Measurements from ENCODE around the gene RALGPS1. TPM values are rescaled to one million over a fixed set of nuclear protein-coding genes. Genes with fewer than 3 reads are reported as not detected.

RALGPS1 gene
- total and polyA plus RNA-seq, 8 donors = 5.8 to 12.7 (median 9.3) TPM

GRCh38 chr9:127200106-127200862 lies 285.7 kb downstream of the RALGPS1 start:
- FAIRE-seq = no peak

GRCh38 chr9:127201071-127201541 lies 286.5 kb downstream of the RALGPS1 start:
- intact Hi-C loops (cut with DNase I) = no loop called here
- no peaks in the 10 kb centered on the region for H3K4me1 ChIP-seq
- H3K27ac ChIP-seq = no peak overlapping the region
- H3K27me3 ChIP-seq = no peaks in the 10 kb centered on the region
- peak in 1 of 6 donors; percentile 33 for DNase-seq
- no peak overlapping the region for H3K4me3 ChIP-seq
- FAIRE-seq = no peak
- no peaks in the 10 kb centered on the region for H3K9me3 ChIP-seq
- H3K36me3 ChIP-seq = no peaks in the 10 kb centered on the region
- TF ChIP-seq, protein P1, sequence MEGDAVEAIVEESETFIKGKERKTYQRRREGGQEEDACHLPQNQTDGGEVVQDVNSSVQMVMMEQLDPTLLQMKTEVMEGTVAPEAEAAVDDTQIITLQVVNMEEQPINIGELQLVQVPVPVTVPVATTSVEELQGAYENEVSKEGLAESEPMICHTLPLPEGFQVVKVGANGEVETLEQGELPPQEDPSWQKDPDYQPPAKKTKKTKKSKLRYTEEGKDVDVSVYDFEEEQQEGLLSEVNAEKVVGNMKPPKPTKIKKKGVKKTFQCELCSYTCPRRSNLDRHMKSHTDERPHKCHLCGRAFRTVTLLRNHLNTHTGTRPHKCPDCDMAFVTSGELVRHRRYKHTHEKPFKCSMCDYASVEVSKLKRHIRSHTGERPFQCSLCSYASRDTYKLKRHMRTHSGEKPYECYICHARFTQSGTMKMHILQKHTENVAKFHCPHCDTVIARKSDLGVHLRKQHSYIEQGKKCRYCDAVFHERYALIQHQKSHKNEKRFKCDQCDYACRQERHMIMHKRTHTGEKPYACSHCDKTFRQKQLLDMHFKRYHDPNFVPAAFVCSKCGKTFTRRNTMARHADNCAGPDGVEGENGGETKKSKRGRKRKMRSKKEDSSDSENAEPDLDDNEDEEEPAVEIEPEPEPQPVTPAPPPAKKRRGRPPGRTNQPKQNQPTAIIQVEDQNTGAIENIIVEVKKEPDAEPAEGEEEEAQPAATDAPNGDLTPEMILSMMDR (IDR thresholded peaks at IDR 0.05) = no peak
- no peak for ATAC-seq
- WGBS, 2 donors = 94 to 97% methylated on average over 6 of the region's 6 CpGs

More at GRCh38 chr9:127200106-127200862, 285.7 kb downstream of the RALGPS1 start:
- intact Hi-C loops (cut with DNase I) = no loop called here
- TF ChIP-seq, protein P1 (IDR thresholded peaks at IDR 0.05) = no peak
- ATAC-seq (no peak), DNase-seq (peak in 1 of 6 donors; percentile 32)
- Histone ChIP-seq H3K27me3 (no peaks in the 10 kb centered on the region), H3K9me3 (no peaks in the 10 kb centered on the region), H3K36me3 (no peaks in the 10 kb centered on the region), H3K27ac (no peak overlapping the region), H3K4me3 (no peak overlapping the region), H3K4me1 (no peaks in the 10 kb centered on the region)
- WGBS, 2 donors = 78 to 79% methylated on average over 10 of the region's 10 CpGs

DNA sequence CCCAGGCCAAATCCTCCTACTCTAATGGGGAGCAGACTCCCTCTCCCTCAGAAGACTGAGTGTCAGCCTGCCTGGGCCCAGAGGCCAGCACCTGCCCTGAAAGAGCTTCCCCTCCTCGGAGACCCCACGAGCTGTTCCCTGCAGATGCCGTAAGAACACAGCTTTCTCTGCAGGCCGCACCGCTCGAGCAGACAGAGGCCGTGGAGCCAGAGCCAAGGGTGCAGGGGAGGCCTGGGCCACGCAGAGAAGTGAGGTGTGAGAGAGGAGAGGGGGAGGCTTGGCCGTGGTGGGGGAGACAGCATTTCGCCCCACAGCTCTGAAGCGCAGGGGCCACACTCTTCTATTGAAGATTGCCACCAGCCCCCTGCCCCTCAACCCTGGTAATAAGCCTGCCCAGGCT lies 287.1 kb downstream of the RALGPS1 start:
- 93% methylated on average over 11 of the region's 11 CpGs for WGBS, 2 donors
- Histone ChIP-seq H3K4me1 (no peaks in the 10 kb centered on the region), H3K9me3 (no peaks in the 10 kb centered on the region), H3K27me3 (no peaks in the 10 kb centered on the region), H3K4me3 (no peak overlapping the region), H3K27ac (no peak overlapping the region), H3K36me3 (no peaks in the 10 kb centered on the region)
- no peak for ATAC-seq
- intact Hi-C loops (cut with DNase I) = no loop called here
- TF ChIP-seq, protein P1 (IDR thresholded peaks at IDR 0.05) = no peak
- FAIRE-seq = no peak
- DNase-seq = peak in 1 of 6 donors; percentile 49

DNA sequence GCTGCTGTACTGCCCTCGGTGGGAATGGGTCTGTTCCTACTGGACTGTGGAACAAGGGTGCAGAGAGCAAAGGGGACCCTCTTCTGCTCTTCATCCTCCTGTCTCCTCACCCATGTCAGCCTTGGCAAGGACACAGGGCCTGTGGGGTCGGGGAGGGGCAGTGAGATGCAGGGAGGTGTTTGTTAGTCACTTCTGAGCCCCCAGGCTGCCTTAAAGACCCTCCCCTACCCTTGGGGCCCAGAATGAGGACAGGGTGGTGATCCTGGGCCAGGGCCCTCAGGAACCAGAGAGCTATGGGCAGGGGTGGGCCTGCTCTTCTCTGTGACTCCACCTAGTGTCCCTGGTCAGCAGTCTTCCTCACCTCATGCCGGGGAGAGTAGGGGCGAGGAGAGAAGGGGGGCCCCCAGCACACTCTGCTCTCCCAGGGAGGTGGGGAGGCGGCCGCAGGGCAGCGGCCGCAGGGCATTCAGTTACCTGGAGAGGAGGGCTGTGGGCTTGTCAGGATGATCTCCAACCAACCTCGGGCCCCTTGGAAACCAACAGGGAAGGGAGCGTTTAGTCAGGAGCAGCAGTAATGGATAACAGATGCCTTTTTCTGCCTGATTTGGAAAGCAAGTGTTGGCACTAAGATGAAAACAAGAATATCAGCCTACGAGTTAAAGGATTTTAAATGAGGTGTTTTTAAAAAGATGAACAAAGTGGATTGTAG lies 288.0 kb downstream of the RALGPS1 start:
- DNase-seq (peak in 1 of 6 donors; percentile 31), ATAC-seq (peak in 1 of 4 donors; percentile 40), FAIRE-seq (no peak)
- Histone ChIP-seq H3K9me3 (no peaks in the 10 kb centered on the region), H3K36me3 (no peaks in the 10 kb centered on the region), H3K4me1 (no peaks in the 10 kb centered on the region), H3K27ac (no peak overlapping the region), H3K27me3 (no peaks in the 10 kb centered on the region), H3K4me3 (no peak overlapping the region)
- 77 to 84% methylated on average over 11 of the region's 11 CpGs for WGBS, 2 donors
- intact Hi-C loops (cut with DNase I) = no loop called here
- TF ChIP-seq, protein P1 (IDR thresholded peaks at IDR 0.05) = no peak
